LNCAP (cell line): ENCODE data around the gene ADO.

ENCODE experiments used
- TF ChIP-seq, protein P1 (sequence below): fragments of 450-650 bp; IDR thresholded peaks from 2 replicates; pipeline ENCODE4 v1.5.1; 2017; ENCODE audit warnings: mild to moderate bottlenecking

ADO gene

DNA sequence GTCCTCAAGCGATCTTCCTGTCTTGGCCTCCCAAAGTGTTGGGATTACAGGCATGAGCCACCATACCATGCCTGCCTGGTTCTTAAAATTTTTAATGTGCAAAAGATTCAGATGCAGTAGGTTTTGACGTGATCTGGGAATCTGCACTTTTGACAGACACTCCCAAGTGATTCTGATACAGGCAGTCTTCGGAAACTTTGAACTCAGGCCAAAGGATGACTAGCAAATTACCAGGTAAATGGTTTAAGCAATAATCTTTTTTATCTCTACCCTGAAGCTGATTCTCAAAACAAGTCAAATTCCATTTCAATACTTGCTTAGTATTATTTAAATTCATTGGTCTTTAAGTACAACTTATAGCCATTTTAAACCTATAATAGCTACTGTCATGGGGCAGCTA, 2.6 kb upstream of the ADO start:
- TF ChIP-seq, protein P1, sequence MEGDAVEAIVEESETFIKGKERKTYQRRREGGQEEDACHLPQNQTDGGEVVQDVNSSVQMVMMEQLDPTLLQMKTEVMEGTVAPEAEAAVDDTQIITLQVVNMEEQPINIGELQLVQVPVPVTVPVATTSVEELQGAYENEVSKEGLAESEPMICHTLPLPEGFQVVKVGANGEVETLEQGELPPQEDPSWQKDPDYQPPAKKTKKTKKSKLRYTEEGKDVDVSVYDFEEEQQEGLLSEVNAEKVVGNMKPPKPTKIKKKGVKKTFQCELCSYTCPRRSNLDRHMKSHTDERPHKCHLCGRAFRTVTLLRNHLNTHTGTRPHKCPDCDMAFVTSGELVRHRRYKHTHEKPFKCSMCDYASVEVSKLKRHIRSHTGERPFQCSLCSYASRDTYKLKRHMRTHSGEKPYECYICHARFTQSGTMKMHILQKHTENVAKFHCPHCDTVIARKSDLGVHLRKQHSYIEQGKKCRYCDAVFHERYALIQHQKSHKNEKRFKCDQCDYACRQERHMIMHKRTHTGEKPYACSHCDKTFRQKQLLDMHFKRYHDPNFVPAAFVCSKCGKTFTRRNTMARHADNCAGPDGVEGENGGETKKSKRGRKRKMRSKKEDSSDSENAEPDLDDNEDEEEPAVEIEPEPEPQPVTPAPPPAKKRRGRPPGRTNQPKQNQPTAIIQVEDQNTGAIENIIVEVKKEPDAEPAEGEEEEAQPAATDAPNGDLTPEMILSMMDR = no peak

- TF ChIP-seq, protein P1 = no peak
Measured at GRCh38 chr10:62803724-62804355, 680 bp upstream of the ADO start.

- TF ChIP-seq, protein P1 = no peak
Measured at GRCh38 chr10:62805231-62806099, 945 bp downstream of the ADO start.

DNA sequence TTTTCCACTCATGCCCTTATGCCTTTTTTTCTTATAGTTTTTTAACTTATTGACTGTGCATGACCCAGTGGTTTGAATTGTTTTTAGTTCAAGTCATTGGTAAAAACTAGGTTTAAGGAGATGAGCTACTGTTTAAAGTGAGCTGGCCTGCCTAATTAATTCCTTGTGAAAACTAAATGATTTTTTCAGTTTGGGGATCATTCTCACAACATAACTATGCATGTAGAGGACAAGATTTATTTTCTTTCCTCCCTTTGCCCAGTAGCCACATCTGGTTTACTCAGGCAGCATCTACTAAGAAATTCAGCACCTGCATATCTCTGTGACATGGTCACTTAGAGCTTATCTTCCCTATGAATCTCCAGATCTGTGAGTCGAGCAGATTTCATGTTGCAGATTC, 1.7 kb downstream of the ADO start:
- TF ChIP-seq, protein P1 = no peak

DNA sequence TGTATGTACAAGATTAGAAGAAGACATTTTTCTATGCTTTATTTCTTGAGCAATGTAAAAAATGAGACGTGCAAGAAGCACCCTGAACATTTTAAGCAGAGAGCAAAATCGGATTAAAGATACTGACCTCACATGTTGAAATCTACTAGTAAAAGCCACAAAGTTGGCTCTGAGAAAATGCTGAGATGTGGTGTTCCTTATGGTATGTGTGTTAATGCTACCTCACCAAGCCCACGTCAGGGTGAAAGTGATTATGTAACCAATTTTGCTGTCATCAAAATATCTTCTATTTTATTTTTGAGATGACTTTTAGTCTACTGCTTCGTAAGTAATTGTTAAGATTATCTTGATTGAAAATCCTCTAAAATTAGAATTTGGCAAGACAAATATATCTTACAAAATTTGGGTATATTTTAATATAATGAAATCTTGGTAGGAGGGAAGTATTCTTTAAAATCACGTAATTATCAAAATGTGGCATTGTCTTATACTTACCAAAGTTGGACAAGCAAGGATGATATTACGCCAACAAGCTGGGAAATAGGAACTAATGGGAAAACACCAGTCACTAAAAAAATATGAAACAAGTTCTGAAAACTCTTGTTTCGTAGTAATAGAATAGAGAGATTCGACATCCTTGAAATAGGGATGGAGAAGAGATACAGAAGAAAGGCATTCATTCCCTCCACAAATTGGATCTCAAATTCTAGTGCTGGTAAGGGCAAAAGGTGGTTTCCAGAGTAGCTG, 5.8 kb downstream of the ADO start:
- TF ChIP-seq, protein P1 = no peak

- TF ChIP-seq, protein P1 = no peak
Measured at GRCh38 chr10:62811159-62811875, 6.8 kb downstream of the ADO start.
